Hematopoietic multipotent progenitor cell treated with erythropoietin and hydrocortisone succinate and interleukin-3 and kit ligand, for 6 days (in vitro differentiated cells): Measurements from ENCODE around the gene TEPSIN.

Experiments used
- DNase-seq: peaks from one replicate; pipeline ENCODE4 v3.0.0-alpha.2; 2015

Gene TEPSIN

GRCh38 chr17:81180836-81181810 is 57.7 kb downstream of the TEPSIN start:
- DNase-seq, result no peak

DNA sequence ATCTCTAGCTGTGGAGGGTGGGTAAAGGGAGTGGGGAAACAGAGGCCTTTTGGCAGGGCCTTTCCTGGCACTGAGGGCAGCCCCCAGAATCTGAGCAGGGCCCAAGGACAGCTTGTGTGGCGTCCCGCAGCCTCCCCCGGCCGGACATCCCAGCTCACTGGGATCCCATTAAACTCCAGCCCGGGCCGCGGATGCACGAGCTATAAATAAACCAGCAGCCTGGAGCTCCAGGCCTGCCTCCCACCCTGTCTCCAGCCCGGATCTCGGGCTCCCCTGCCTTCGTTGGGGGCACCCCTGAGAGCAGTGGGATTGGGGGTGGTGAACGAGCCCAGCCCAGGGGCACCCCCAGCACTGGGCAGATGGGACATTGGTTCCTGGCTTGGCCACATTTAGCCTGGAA is 59.0 kb downstream of the TEPSIN start:
- DNase-seq, result no peak

DNA sequence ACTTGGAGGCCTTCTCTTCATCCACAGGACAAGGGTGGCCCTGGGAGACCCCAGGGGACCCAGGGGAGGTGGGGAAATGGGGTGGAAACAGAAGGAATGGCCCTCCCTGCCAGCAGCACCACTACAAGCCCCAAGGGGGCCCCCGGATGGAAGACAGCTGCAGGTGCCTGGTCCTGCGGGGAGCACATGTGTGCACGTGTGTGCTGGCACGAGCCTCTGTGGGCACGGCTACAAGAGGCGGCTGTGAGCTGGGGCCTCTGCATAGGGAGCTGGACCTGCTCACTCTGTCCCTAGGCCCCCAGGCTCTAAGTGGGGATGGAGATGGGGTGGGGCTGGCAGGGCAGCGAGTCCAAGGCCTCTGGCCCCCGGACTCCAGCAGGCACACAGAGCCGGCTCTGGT is 59.6 kb downstream of the TEPSIN start:
- DNase-seq, result no peak
